ENCODE results near the gene DOC2A. TPM values are rescaled to one million over a fixed set of nuclear protein-coding genes. Genes with fewer than 3 reads are reported as not detected.

The DOC2A gene
- total and polyA plus RNA-seq, 2 donors (not counting 3 experiments of a cell fraction or from before 2014, with no cell fraction given), result 0.60 to 0.63 TPM

DNA sequence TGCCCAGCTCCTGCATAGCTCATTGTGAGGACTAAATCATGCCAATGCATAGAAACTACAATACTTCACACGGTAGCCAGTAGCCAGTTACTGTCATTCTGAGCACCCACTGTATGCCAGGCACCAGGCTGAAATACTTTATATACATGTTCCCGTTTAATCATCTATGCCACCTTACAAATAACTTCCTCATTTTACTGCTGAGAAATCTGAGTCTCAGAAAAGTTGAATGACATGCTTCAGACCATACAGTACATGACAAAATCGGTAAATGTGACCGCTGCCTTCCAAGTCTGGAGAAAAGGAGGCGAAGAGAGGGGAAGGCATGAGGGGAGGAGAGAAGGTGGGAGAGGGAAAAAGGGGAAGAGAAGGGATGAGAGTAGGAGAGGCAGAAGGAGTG is 29.4 kb upstream of the DOC2A start:
- Histone ChIP-seq H3K9me3 (replicated peaks; ENCODE audit: control insufficient read depth, insufficient read depth, low read length) (no peaks in the 10 kb centered on the region), H3K27ac (ENCODE audit: insufficient read depth, low read depth, low read length) (no peak overlapping the region), H3K79me2 (ENCODE audit: control insufficient read depth, insufficient read depth, low read length) (no peaks in the 10 kb centered on the region), H3K27me3 (ENCODE audit: control insufficient read depth in 2 of 2, insufficient read depth in 2 of 2, low read length in 2 of 2) (peaks cover 0 to 3% of the 10 kb centered on the region in 2 experiments), H3K4me1 (ENCODE audit: control insufficient read depth, extremely low read depth, insufficient read depth, low read length) (no peaks in the 10 kb centered on the region), H3K9ac (replicated peaks; ENCODE audit: extremely low read depth, insufficient read depth, low read length) (no peak overlapping the region), H4K20me1 (replicated peaks; ENCODE audit: control insufficient read depth, extremely low read depth, insufficient read depth, low read length) (no peaks in the 10 kb centered on the region), H3K36me3 (ENCODE audit: control insufficient read depth in 2 of 2, extremely low read depth in 1 of 2, insufficient read depth in 2 of 2, low read length in 2 of 2) (no peaks in the 10 kb centered on the region), H2AFZ (ENCODE audit: low read depth, low read length) (no peak overlapping the region), H3K4me2 (ENCODE audit: insufficient read depth, low read length) (no peak overlapping the region), H3K4me3 (replicated peaks in 1 of 3; ENCODE audit: insufficient read depth in 1 of 3, low read depth in 1 of 3, low read length in 3 of 3) (no peak overlapping the region), H3K9me1 (replicated peaks; ENCODE audit: control insufficient read depth, extremely low read depth, insufficient read depth, low read length) (no peaks in the 10 kb centered on the region)
- ChIA-PET POLR2A (no interaction called here), CTCF (interaction anchor here (0.9 to 3.8 kb wide), 4 partner anchors 9 to 52 kb away, joined by 3 to 32 read pairs (median 5); partner anchors contain the start of gene TBX6)
- FAIRE-seq, result no peak
- no peak for DNase-seq (ENCODE audit: low read depth, low spot score)
- TF ChIP-seq EZH2 (IDR thresholded peaks at IDR 0.05; ENCODE audit: borderline replicate concordance, low read depth, low read length, severe bottlenecking) (no peak), FOS (IDR thresholded peaks at IDR 0.05; ENCODE audit: borderline replicate concordance, insufficient read depth, low read length) (no peak), JUN (IDR thresholded peaks at IDR 0.05; ENCODE audit: borderline replicate concordance, insufficient read depth, insufficient read length, low read depth) (no peak), POLR2AphosphoS5 (IDR thresholded peaks at IDR 0.05; ENCODE audit: insufficient read depth, low read depth, low read length) (no peak), GATA2 (IDR thresholded peaks at IDR 0.05; ENCODE audit: insufficient read depth, insufficient read length, low read depth, low read length) (no peak), POLR2A (IDR thresholded peaks at IDR 0.05; ENCODE audit: low read depth, low read length) (no peak), MYC (IDR thresholded peaks at IDR 0.05; ENCODE audit: low read depth, low read length) (no peak)
- TF ChIP-seq, protein P1, sequence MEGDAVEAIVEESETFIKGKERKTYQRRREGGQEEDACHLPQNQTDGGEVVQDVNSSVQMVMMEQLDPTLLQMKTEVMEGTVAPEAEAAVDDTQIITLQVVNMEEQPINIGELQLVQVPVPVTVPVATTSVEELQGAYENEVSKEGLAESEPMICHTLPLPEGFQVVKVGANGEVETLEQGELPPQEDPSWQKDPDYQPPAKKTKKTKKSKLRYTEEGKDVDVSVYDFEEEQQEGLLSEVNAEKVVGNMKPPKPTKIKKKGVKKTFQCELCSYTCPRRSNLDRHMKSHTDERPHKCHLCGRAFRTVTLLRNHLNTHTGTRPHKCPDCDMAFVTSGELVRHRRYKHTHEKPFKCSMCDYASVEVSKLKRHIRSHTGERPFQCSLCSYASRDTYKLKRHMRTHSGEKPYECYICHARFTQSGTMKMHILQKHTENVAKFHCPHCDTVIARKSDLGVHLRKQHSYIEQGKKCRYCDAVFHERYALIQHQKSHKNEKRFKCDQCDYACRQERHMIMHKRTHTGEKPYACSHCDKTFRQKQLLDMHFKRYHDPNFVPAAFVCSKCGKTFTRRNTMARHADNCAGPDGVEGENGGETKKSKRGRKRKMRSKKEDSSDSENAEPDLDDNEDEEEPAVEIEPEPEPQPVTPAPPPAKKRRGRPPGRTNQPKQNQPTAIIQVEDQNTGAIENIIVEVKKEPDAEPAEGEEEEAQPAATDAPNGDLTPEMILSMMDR (IDR thresholded peaks at IDR 0.05; ENCODE audit: extremely low read depth in 1 of 2, insufficient read depth in 1 of 2, low read depth in 1 of 2, low read length in 2 of 2), result no peak
- TF ChIP-seq, protein P2, sequence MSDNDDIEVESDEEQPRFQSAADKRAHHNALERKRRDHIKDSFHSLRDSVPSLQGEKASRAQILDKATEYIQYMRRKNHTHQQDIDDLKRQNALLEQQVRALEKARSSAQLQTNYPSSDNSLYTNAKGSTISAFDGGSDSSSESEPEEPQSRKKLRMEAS (IDR thresholded peaks at IDR 0.05; ENCODE audit: insufficient read depth, insufficient read length), result no peak
- intact Hi-C loops (cut with micrococcal nuclease) (no loop called here), dilution Hi-C loops (cut with MboI; ENCODE audit: extremely low pct_ligation_motif_present, low sequenced_read_pairs) (no loop called here)
- no TSS peak for BruUV-seq (replicated peaks)

All from endothelial cell of umbilical vein (primary cell).